HG03469 (cell line): ENCODE measurements around the gene EIF2S3B.
"Not testable (repeated sequence)": the region's sequence is repeated elsewhere in the genome, so short reads cannot be mapped to it uniquely, and the experiment has no call there.

Source experiments
- ATAC-seq: cut with Tn5 transposase; IDR thresholded peaks from one replicate; pipeline ENCODE4 v1.9.1; 2021; ENCODE audit warnings: mild to moderate bottlenecking, moderate library complexity, moderate number of reproducible peaks; ENCODE audit not compliant: unreplicated experiment

EIF2S3B gene

DNA sequence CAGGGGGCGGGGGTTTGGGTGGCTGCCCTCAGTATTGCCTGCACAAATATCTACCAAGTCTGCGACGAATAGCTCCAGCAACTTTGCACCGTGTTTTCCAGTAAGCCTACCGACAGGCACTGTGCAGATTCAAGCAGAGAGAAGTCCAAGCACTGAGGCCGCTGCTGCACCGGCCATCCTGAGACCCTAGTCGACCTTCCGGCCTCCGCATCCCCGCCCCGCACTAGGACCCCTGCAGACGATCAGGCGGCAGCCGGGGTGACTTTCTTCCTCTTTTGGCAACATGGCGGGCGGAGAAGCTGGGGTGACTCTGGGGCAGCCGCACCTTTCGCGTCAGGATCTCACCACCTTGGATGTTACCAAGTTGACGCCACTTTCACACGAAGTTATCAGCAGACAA, at the start of gene EIF2S3B:
Gene EIF2S3B, plus strand, starts transcription at position 271 of the 400 bp plus-strand sequence. Its CDS starts 13 bp downstream, at position 284.
- ATAC-seq: no peak

DNA sequence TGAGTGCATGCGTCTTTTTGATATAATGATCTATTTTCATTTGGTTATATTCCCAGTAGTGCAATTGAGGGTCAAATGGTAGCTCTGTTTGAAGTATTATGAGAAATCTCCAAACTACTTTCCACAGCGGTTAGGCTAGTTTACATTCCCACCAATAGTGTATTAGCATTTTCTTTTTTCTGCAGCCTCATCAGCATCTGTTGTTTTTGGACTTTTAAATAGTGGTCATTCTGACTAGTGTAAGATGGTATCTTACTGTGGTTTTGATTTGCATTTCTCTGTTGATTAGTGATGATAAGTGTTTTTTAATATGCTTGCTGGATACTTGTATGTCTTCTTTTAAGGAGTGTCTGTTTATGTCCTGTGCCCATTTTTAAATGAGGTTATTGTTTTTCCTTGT, 48.8 kb upstream of the EIF2S3B start:
- no peak for ATAC-seq

DNA sequence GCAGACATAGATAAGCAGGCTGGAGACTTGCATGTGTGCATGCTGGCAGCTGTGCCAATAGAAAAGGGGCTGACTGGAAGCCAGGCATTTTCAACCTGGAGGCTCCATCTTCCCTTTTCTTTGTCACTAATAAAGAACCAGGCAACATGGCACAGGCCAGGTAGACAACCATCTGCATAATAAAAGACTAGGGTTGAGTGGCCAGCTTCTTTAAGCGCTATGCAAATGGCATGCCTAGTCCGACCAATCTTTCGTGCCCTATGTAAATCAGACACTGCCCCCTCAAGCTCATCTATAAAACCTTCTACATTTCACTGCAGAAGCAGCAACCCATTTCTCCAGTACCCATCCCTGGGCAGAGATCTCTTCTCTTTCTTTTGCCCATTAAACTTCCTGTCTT, 47.9 kb upstream of the EIF2S3B start:
- no peak for ATAC-seq

DNA sequence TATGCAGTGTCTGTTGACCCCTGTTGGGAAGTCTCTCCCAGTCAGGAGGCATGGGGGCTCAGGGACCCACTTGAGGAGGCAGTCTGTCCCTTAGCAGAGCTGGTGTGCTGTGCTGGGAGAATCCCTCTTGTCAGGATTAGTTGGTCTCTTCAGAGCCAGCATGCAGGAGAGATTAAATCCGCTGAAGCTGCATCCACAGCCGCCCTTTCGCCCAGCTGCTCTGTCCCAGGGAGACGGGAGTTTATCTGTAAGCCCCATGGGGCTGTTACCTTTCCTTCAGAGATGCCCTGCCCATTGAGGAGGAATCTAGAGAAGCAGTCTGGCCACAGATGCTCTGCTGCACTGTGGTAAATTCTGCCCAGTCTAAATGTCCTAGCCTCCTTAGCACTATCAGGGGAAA, 39.4 kb upstream of the EIF2S3B start:
- no peak for ATAC-seq

DNA sequence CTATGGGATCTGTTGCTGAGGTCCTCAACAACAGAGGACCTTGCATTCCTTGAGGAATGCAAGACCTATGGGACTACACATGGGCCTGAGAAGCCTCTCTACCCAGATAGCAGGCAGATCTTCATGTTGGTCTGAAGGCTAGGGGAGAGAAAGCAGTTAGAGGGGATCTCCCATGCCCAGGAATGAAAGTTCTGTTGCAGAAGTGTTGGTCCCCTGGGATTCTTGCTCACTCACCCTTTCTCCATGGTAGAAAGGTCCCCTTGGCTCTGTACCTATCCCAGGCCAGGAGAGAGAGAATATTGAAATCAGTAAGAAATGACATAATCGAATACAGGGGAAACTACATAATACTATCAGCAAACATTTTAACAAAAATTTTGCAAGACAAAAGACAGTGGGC, 36.0 kb upstream of the EIF2S3B start:
- no peak for ATAC-seq

DNA sequence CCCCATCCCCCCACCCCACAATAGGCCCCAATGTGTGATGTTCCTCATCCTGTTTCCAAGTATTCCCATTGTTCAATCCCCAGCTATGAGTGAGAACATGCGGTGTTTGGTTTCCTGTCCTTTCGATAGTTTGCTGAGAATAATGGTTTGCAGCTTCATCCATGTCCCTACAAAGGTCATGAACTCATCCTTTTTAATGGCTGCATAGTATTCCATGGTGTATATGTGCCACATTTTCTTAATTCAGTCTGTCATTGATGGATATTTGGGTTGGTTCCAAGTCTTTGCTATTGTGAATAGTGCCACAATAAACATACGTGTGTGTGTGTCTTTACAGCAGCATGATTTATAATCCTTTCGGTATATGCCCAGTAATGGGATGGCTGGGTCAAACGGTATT, 32.9 kb upstream of the EIF2S3B start:
- ATAC-seq: not testable (repeated sequence)

DNA sequence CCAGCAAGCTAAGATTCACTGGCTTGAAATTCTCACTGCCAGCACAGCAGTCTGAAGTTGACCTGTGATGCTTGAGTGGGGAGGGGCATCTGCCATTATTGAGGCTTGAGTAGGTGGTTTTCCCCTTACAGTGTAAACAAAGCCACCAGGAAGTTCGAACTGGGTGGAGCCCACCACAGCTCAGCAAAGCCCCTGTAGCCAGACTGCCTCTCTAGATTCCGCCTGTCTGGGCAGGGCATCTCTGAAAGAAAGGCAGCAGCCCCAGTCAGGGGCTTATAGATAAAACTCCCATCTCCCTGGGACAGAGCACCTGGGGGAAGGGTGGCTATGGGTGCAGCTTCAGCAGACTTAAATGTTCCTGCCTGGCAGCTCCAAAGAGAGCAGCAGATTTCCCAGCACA, 23.8 kb upstream of the EIF2S3B start:
- not testable (repeated sequence) for ATAC-seq

DNA sequence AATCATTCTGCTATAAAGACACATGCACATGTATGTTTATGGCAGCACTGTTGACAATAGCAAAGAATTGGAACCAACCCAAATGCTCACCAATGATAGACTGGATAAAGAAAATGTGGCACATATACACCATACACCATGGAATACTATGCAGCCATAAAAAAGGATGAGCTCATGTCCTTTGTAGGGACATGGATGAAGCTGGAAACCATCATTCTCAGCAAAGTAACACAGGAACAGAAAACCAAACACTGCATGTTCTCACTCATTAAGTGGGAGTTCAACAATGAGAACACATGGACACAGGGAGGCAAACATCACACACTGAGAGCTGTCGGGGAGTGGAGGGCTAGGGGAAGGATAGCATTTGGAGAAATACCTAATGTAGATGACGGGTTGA, 18.4 kb upstream of the EIF2S3B start:
- ATAC-seq: not testable (repeated sequence)

DNA sequence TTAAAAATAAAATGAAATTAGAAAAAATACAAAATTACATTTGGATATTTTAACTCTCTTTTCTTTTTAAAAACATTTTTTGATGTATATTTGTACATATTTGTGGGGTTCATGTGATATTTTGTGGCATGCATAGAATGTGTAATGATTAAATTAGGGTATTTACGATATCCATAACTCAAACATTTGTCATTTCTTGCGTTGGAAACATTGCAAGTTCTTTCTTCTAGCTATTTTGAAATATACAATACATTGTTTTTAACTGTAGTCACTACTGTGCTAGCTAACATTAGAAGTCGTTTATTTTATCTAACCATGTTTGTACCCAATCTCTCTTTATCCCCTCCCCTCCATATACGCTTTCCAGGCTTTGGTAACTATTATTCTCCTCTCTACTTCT, 13.9 kb upstream of the EIF2S3B start:
- no peak for ATAC-seq

DNA sequence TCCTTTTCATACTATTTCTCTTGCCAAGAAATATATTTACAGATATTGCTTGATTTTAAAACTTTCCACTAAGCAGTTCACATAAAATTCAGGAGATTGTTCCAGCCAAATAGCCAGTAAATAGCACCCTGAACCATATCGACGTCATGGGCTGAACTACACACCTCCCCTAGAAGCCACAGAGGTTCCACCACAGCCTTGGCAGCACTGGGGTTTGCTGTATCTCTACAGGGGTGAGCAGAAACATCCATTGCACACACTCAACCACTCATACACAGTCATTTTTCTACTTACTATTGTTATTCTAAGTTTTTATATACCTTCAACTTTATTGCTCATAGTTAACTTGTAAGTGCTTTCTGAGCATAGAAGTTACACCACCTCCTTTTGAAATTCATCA, 8.1 kb upstream of the EIF2S3B start:
- ATAC-seq: no peak

DNA sequence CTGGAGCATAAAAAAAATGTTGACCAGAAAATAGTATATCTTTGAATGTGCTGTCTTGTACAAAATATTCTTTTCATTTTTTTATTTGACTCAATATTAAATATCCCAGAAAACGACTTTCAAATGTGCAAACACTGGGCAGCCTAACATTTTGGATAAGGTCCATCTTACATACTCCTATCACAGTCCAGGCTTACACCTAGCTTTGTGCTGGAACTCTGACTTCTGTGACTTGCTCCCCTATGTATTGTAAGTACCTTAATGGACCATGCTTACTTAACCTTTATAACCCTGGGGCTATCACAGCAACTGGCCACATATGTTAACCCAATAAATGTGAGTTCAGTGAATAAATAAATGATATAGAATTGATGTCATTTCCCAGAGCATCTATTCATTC, 7.6 kb upstream of the EIF2S3B start:
- ATAC-seq: no peak

DNA sequence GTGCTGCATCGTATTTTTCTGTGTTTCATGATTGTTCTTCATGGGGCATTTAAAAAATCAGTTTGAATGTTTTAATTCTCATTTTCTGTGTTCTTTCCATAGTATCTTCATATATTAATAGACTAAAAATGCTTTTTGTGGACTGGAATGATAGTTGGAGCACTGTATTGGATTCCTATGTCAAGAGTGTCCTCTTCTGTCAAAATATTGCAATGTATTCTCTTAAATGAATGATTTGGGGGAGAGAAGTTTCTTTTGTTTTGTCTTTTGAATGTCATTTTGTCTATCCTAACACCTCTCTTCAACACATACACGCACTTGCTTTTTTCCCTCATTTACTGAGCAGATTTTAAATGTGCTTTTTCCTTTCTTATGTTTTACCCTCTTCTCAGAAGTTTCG, 4.7 kb upstream of the EIF2S3B start:
- no peak for ATAC-seq

DNA sequence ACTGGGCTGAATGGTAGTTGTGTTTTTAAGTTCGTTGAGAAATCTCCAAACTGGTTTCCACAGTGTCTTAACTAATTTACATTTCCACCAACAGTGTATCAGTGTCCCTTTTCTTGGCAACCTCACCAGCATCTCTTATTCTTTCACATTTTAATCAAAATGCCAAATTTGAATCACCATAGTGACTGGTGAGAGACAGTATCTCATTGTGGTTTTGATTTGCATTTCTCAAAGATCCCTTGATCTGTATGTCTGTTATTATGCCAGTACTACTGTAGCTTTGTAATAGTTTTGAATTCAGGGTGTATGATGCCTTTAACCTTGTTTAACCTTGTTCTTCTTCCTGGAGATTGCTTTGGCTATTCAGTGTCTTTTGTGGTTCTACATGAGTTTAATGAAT, 2.2 kb upstream of the EIF2S3B start:
- ATAC-seq: no peak

DNA sequence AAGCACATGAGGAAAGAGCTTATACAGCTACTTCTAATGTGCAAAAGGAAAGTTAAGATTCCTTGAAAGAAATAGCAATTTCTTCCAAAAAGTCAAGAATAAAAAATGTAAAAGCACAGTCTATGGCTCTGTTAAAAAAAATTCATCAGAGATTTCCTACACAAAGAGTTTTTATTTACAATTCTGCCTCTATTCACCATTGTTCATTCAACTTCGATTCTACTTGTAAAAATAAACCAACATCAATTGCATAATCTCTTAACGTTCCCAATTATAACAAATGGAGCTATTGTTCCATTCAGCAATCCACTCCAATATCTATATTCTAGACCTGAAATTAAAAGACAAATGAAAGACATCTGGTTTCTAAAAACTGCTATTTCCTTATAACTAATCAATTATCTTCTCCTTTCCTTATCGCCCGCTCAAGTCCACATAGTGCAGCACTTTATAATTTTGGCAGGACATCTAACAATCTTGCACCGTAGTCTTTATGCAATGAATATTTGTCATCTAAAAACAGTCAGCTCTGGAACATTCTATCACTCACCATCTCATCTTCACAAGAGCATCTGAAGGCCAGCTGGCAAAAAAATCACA, 6.2 kb downstream of the EIF2S3B start:
- no peak for ATAC-seq

DNA sequence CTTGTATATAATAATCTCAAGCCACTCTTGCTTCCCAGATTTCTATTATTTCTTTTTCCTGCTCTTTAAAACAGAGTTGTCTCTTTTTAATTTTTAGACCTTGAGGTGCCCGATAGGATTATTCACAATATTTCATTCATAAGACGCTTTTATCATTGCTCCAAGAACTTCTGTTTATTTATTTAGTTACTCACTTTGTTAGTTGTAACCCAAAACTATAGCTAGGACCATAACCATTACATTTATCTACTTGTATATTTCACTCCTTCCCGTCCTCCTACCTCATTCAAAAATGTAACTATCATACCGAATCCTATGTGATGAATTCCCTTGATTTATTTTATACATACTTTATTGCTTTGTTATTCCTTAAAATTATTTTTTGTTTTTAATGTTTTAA, 7.1 kb downstream of the EIF2S3B start:
- ATAC-seq: no peak

DNA sequence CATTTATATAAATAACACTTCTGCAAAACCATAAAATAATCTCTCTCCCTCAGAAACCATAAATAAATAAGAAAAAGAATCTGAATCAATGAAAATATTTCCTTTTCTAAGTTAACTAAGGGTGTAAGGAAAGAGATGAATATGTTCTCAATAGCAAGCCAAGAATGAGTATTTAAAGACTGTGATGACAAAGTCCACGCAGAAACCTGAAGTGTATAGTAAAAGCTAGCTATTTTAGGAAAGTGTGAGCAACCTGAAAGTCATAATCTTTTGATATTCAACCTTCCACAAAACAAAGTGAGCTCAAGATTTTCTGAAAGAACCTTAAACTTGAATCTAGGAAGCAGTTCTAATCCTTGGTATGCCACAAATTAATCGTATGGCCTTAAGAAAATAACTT, 15.9 kb downstream of the EIF2S3B start:
- ATAC-seq: no peak

DNA sequence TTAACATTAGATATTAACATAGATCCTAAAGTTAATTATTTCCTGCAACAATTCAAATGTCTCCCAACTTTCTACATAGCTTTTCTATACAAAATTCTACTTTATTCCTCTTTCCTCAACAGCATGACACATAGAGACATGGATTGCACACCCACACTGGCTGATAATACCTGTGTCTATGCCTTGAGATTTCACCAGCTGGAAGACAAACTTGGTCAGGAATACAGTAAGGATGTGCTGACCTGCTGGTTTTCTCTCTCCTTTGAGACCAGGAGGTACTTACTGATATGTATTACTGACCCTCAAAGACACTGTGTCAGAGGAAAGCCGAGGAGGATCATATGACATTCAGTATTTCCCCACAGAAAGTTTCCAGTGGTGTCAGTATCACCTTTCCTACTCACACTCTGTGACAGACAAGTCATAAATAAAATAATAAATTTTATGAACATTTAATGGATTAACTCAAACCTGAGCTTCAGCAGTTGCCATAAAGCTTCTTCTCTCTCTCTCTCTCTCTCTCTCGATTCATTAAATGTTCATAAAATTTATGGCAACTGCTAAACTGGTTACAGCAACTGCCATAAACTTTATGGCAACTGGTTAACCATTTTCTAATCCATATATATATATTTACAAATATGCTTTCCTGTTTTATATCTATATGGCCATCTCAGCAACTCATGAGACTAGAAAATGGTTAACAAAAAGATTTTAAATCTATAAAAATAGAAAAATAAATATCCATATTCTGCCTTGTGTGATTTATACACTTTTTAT, 22.7 kb downstream of the EIF2S3B start:
- ATAC-seq: no peak

DNA sequence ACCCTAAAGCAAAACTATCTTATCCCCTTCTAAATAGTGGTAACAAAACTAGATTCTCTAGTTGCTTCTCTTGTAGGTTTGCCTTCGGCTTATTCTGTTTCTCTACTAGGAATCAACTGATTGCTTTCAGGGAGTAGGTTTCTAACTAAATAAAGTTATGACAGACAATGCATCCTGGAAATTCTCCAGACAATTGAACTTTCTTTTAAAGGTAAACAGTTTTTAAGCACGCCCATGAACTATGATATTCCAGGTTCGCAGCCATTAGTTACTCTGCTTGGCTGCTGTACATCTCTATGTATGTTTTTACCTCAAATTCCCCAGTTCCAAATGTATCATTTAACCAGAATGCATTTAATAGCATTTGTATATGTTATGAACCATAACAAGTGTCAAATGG, 23.9 kb downstream of the EIF2S3B start:
- no peak for ATAC-seq

DNA sequence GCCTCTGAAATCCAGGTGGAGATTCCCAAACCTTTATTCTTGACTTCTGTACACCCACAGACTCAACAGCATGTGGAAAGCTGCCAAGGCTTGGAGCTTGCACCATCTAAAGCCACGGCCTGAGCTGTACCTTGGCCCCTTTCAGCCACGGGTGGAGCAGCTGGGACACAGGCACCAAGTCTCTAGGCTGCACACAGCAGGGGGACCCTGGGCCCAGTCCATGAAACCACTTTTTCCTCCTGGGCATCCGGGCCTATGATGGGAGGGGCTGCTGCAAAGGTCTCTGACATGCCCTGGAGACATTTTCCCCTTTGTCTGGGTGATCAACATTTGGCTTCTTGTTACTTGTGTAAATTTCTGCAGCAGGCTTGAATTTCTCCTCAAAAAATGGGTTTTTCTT, 32.0 kb downstream of the EIF2S3B start:
- ATAC-seq: no peak

DNA sequence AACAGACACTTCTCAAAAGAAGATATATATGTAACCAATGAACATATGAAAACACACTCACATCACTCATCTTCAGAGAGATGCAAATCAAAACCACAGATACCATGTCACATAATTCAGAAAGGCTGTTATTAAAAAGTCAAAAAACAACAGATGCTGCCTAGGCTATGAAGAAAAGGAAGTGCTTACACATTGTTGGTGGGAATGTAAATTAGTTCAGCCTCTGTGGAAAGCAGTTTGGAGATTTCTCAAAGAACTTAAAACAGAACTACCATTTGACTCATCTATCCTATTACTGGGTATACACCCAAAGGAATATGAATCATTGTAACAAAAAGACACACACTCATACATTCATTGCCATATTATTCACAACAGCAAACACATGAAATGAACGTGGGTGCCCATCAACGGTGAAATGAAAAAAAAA, 35.1 kb downstream of the EIF2S3B start:
- ATAC-seq: peak; percentile 96

DNA sequence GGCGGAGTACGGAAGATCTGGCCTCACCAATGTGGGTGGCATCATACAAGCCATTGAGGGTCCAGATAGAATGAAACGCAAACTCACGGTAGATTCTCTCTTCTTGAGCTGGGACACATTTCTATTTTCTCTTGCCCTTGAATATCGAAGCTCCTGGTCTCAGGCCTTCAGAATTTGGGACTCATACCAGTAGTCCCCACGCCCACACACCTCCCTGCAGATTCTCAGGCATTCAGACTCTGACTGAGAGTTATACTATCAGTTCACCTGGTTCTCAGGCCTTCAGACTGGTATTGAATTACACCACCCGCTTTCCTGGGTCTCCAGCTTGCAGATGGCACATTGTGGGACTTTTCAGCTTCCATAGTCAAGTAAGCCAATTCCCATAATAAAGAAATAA, 37.8 kb downstream of the EIF2S3B start:
- ATAC-seq: no peak

DNA sequence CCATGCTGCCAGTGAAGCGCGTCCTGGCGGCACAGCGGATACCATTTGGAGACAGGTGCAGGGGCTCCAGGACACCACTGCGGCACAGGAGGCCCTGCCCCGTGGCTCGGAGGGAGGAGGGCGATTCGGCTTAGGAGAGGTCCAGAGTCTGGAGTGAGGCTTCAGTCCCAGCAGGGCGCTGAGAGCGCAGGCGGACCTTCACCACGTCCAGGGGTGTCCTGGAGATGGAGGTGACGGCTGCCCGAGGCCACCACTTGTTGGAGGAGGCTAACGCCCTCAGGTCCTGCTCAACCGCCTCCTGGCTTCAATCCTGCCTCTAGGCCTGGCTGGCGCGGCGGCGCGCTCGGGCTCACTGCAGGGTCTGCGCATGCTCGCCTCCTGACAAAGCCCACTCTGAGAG, 45.7 kb downstream of the EIF2S3B start:
- ATAC-seq: no peak

DNA sequence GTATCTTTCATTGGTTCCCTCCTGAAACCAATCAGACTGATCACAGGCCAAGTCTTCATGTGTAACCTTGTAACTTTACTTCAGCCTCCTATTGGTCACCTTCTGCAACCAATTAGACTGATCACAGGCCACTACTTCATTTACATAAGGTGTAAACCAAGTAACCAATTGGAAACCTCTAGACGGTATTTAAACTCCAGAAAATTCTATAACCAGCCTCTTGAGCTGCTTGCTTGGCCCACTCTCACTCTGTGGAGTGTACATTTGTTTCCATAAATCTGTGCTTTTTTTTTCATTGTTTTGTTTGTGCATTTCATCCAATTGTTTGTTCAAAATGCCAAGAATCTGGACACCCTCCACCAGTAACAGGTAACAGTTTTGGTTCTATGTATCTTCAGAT, 47.5 kb downstream of the EIF2S3B start:
- no peak for ATAC-seq
